Measurements from ENCODE around the gene PHOSPHO2.

GRCh38 chr2:169716238-169716886 lies 22.1 kb downstream of the PHOSPHO2 start:
- TF ChIP-seq, protein P1, sequence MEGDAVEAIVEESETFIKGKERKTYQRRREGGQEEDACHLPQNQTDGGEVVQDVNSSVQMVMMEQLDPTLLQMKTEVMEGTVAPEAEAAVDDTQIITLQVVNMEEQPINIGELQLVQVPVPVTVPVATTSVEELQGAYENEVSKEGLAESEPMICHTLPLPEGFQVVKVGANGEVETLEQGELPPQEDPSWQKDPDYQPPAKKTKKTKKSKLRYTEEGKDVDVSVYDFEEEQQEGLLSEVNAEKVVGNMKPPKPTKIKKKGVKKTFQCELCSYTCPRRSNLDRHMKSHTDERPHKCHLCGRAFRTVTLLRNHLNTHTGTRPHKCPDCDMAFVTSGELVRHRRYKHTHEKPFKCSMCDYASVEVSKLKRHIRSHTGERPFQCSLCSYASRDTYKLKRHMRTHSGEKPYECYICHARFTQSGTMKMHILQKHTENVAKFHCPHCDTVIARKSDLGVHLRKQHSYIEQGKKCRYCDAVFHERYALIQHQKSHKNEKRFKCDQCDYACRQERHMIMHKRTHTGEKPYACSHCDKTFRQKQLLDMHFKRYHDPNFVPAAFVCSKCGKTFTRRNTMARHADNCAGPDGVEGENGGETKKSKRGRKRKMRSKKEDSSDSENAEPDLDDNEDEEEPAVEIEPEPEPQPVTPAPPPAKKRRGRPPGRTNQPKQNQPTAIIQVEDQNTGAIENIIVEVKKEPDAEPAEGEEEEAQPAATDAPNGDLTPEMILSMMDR (IDR thresholded peaks at IDR 0.05; ENCODE audit: insufficient read depth, low read length), result no peak
- TF ChIP-seq SPI1 (IDR thresholded peaks at IDR 0.05; ENCODE audit: borderline replicate concordance, low read depth) (no peak), POLR2AphosphoS5 (IDR thresholded peaks at IDR 0.05; ENCODE audit: low read depth) (no peak)

Data from HL-60 (cell line).